Measurements from ENCODE around the gene NBEA. TPM values are rescaled to one million over a fixed set of nuclear protein-coding genes. Genes with fewer than 3 reads are reported as not detected.

Gene NBEA
- total RNA-seq, 3 donors from 2014 or later: 0.19 to 0.58 (median 0.43) TPM

DNA sequence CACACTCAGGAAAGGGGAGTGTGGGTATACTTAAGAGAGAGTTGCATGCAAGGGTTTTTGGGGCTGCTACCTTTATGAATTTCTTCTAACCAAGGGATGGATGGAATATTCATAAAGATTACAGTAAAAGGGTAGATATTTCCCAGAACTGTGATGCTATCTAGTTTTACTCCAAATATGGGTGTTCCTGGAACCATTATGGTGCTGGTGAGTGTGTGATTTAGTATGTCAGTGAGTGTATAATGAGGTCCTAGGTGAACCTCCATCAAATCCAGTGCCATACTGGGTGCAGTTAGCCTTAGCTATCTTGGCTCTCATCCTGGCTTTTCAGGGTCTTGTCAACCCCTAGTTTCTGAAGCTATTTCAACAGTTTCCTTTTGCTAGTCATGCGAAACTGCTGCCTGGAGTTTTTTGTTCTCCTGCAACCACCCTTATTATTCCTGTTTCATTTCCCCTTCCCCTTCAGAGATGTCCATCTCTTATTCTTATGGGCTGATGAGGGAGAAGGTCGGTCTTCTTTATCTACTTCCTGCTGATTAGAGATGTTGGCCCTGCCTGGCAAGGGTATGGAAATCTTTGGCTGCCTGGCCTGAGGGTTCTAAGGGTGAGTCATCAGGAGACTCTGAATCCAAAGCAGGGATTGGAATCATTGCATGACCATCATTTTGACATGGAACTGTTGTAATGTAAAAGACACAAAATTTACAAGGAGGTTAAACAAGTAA is 202.3 kb downstream of the NBEA start:
- no peaks in the 10 kb centered on the region for H3K4me1 Mint-ChIP-seq (ENCODE audit: low read depth)
- DNase-seq (no peak), ATAC-seq (no peak)
- no peaks in the 10 kb centered on the region for H3K9me3 Mint-ChIP-seq
- no peak overlapping the region for H3K4me3 Mint-ChIP-seq
- H3K27me3 Mint-ChIP-seq (ENCODE audit: low read depth): no peaks in the 10 kb centered on the region
- H3K36me3 Mint-ChIP-seq (ENCODE audit: insufficient read depth): no peaks in the 10 kb centered on the region

DNA sequence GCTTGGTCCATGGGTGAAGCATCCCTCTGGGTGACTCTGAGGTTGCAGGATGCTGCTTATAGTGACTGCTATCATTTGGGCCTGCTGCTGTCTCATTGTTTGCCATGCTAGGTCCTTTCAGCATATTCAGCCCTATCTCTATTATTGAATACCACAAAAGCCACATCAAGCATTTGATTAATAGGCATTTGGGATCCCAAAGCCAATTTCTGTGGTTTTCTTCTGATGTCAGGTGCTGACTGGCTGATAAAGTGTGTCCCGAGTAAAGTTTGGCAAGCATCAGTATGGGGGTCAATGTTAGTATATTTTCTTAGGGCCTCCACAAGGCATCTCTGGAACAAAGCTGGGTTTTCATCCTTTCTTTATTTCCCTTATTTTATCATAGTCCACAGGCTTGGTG is 204.6 kb downstream of the NBEA start:
- H3K4me3 Mint-ChIP-seq: no peak overlapping the region
- DNase-seq (no peak), ATAC-seq (no peak)
- H3K36me3 Mint-ChIP-seq (ENCODE audit: insufficient read depth): no peaks in the 10 kb centered on the region
- H3K4me1 Mint-ChIP-seq (ENCODE audit: low read depth): no peaks in the 10 kb centered on the region
- no peaks in the 10 kb centered on the region for H3K27me3 Mint-ChIP-seq (ENCODE audit: low read depth)
- H3K9me3 Mint-ChIP-seq: no peaks in the 10 kb centered on the region

DNA sequence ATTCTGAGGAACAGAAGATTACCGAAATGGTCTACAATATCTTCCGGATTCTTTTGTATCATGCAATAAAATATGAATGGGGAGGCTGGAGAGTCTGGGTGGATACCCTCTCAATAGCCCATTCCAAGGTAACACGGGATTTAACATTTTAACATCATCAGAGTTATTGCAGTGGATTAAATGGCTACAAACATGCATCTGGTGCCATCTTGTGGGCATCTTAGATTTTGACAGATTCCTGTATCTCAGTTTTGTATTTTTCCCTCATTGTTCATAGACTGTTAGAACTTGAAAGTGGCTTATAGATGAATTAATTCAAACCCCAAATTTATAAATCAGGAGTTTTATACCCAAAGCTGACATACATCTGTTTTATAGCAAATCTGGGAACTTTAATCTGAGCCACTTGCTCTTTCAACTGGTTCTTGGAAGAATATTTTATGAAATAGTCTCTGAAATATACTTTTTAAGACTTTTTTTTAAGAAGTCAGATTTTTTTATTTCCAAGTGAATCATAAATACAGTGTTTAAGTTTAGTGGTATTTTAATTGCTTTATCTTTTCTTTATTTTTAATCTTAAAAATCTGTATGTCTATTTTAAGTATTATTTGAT is 215.2 kb downstream of the NBEA start:
- ATAC-seq (peak in 1 of 2 donors; percentile 25), DNase-seq (no peak)
- Mint-ChIP-seq H3K4me3 (no peak overlapping the region), H3K9me3 (no peaks in the 10 kb centered on the region), H3K27me3 (ENCODE audit: low read depth) (no peaks in the 10 kb centered on the region), H3K4me1 (ENCODE audit: low read depth) (peaks cover under 1% of the 10 kb centered on the region), H3K36me3 (ENCODE audit: insufficient read depth) (no peaks in the 10 kb centered on the region)

DNA sequence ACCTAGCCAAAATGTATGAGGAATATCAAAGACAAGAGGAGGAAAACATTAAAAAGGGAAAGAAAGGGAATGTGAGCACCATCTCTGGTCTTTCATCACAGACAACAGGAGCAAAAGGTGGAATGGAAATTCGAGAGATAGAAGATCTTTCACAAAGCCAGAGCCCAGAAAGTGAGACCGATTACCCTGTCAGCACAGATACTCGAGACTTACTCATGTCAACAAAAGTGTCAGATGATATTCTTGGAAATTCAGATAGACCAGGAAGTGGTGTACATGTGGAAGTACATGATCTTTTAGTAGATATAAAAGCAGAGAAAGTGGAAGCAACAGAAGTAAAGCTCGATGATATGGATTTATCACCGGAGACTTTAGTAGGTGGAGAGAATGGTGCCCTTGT is 217.0 kb downstream of the NBEA start:
- no peak for DNase-seq
- ATAC-seq: no peak
- no peaks in the 10 kb centered on the region for H3K36me3 Mint-ChIP-seq (ENCODE audit: insufficient read depth)
- H3K27me3 Mint-ChIP-seq (ENCODE audit: low read depth): no peaks in the 10 kb centered on the region
- no peaks in the 10 kb centered on the region for H3K9me3 Mint-ChIP-seq
- H3K4me3 Mint-ChIP-seq: no peak overlapping the region
- peaks cover 4% of the 10 kb centered on the region for H3K4me1 Mint-ChIP-seq (ENCODE audit: low read depth)

DNA sequence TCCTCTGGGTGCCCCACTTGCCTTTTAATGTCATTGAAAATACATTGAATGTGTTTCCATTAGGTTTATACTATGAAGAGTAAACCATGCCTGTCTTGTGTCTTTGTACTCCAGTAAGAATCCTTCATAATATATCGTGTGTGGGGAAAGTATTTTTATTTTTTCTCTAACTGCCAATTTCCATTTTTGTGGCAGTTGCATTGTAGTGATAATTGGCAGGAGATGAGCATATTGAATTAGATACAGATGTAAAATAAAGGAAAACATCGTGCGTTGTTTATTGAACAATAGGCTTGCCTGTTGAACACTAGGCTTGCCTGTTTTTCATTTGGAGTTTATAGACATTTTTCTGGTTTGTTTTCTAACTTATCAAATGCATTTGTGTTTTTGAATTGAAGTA is 218.8 kb downstream of the NBEA start:
- ATAC-seq: no peak
- Mint-ChIP-seq H3K36me3 (ENCODE audit: insufficient read depth) (no peaks in the 10 kb centered on the region), H3K27me3 (ENCODE audit: low read depth) (no peaks in the 10 kb centered on the region), H3K4me1 (ENCODE audit: low read depth) (peaks cover 4% of the 10 kb centered on the region), H3K4me3 (no peak overlapping the region), H3K9me3 (no peaks in the 10 kb centered on the region)
- no peak for DNase-seq

DNA sequence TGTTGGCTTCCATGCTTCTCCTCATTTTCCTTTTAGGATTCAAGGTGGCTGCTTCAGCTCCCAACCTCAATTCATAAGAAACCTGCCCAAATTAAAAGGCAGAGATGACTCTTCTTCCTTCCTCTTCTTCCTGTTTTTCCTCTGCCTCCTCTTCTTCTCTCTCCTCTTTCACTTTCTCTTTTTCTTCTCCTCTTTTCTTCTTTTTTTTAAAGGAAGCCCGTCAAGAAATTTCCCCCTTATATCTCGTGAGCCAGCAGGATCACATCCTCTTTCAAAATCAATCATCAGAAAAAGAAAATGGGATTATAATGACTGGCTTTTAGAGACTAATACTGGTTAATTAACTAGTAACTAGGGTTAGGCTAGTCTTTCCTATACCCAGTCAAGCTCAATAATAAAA is 220.3 kb downstream of the NBEA start:
- ATAC-seq (no peak), DNase-seq (no peak)
- Mint-ChIP-seq H3K27me3 (ENCODE audit: low read depth) (no peaks in the 10 kb centered on the region), H3K4me3 (peak overlapping the region; percentile 45), H3K4me1 (ENCODE audit: low read depth) (peaks cover 4% of the 10 kb centered on the region), H3K36me3 (ENCODE audit: insufficient read depth) (no peaks in the 10 kb centered on the region), H3K9me3 (no peaks in the 10 kb centered on the region)

DNA sequence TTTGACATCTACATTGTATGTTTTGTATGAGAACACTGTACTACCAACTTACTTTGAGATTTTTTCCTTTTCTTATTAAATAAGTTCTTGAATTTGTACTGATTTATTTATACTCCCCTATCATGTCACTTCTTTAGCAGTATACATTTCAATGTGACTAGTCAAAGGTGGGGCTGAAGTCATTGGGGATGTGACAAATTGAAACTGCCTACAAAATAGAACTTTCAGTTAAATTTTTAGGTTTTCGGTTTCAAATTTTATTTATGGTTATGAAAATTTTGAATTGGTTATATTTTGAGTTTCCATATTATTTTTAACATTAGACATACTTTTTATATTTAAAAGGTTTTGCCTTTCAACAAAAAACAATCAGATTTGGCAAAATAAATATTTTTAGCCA is 221.6 kb downstream of the NBEA start:
- H3K9me3 Mint-ChIP-seq: no peaks in the 10 kb centered on the region
- H3K4me3 Mint-ChIP-seq: no peak overlapping the region
- ATAC-seq (no peak), DNase-seq (no peak)
- no peaks in the 10 kb centered on the region for H3K36me3 Mint-ChIP-seq (ENCODE audit: insufficient read depth)
- H3K27me3 Mint-ChIP-seq (ENCODE audit: low read depth): no peaks in the 10 kb centered on the region
- peaks cover 4% of the 10 kb centered on the region for H3K4me1 Mint-ChIP-seq (ENCODE audit: low read depth)

DNA sequence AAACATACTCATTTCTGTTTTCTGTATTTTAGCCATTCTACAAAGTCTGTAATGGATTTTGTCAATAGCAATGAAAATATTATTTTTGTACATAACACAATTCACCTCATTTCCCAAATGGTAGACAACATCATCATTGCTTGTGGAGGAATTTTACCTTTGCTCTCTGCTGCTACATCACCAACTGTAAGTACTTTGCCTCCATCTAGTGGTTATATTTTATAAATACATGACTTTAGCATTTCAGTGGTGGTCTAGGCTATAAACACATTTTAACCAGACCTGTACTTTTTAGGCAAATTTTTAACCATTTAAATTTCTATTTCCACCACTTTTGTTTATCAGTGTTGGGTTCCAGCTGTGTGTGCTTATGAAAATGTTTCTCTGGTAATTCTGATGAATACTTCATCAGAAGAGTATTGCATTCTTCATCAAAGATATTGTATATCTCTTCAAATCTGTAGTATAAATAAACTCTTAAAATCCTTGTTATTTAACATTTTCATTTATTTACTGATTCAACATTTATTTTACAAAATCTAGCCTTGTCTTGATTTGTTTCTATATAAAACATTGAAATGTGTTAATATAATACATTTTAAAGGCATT is 222.4 kb downstream of the NBEA start:
- no peak for DNase-seq
- peaks cover 4% of the 10 kb centered on the region for H3K4me1 Mint-ChIP-seq (ENCODE audit: low read depth)
- peak; percentile 54 to 62 for ATAC-seq

DNA sequence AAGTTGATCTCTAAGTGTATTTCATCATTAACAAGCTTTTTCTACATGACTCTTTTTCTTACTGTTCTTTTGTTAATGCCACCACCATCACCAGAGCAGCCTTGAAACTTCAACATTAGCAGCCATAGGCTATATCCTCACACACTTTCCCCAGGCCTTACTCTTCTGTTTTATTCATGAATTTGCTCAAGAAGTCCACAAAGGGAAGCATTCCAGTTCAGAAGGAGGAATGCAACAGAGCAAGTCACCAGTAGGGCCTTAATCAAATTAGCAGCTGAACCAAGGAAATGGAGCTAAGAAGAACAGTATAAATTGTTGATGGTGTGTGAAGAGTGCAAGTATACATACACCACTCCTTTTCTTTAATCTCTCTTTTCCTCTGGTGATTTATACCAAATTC is 223.1 kb downstream of the NBEA start:
- no peak for DNase-seq
- no peak overlapping the region for H3K4me3 Mint-ChIP-seq
- peaks cover 4% of the 10 kb centered on the region for H3K4me1 Mint-ChIP-seq (ENCODE audit: low read depth)
- no peaks in the 10 kb centered on the region for H3K27me3 Mint-ChIP-seq (ENCODE audit: low read depth)
- no peak for ATAC-seq
- no peaks in the 10 kb centered on the region for H3K9me3 Mint-ChIP-seq
- no peaks in the 10 kb centered on the region for H3K36me3 Mint-ChIP-seq (ENCODE audit: insufficient read depth)

More for the DNA sequence above, 222.4 kb downstream of the NBEA start:
- Mint-ChIP-seq H3K36me3 (ENCODE audit: insufficient read depth) (no peaks in the 10 kb centered on the region), H3K9me3 (no peaks in the 10 kb centered on the region), H3K27me3 (ENCODE audit: low read depth) (no peaks in the 10 kb centered on the region), H3K4me3 (no peak overlapping the region)

DNA sequence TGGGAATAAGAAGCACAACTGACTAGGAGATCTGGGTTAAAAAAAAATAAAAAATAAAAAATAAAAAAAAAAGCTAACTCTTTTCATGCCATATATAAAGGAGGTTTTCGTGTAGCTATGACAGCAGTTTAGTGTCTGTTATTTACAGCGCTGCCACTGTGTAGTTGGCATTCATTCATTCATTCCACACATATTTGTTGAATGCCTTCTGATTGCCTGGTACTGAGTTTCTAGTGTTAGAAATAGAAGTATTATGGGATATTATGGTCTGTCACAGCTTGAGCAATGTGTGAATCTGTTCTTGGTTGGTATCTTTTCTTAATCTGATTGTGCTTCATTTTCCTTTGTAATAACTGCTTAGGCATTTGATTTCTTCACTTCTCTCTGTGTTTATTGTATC is 237.4 kb downstream of the NBEA start:
- DNase-seq: no peak
- H3K27me3 Mint-ChIP-seq (ENCODE audit: low read depth): no peaks in the 10 kb centered on the region
- H3K4me3 Mint-ChIP-seq: no peak overlapping the region
- H3K36me3 Mint-ChIP-seq (ENCODE audit: insufficient read depth): no peaks in the 10 kb centered on the region
- no peak for ATAC-seq
- no peaks in the 10 kb centered on the region for H3K4me1 Mint-ChIP-seq (ENCODE audit: low read depth)
- H3K9me3 Mint-ChIP-seq: no peaks in the 10 kb centered on the region

DNA sequence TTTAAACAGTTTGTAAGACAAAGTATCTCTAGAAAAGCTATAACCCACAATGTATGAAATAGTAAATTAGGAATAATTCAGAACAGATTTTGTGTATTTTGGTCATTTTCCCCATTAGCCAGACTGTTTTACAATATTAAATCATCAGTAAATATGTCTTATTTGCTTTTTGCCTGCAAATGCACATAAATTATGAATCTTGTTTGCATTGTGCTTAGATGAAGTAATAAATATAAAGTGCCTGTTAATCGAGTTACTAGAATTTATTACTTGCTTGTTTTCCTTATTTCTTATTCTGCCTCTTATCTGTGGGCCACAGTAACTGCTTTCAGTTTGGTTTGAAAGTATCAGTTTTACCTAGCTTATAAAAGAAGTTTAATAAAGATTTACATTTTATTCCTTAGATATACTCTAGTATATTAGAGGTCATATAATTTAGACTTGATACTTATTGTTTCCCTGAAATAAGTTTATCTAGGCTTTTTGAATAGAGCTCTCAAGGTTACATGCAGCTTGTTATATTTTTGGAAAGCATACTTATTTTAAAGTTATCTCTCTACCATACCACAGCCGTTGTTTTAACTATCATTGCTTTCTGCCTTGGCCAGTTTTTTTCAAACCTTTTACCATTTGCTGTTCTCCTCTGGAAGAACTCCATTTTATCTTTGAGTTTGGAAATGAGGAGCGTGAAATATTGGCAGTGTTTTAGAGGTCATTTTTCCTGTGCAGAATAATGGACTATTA is 238.0 kb downstream of the NBEA start:
- DNase-seq (no peak), ATAC-seq (no peak)
- H3K4me3 Mint-ChIP-seq: no peak overlapping the region
- H3K4me1 Mint-ChIP-seq (ENCODE audit: low read depth): no peaks in the 10 kb centered on the region
- no peaks in the 10 kb centered on the region for H3K36me3 Mint-ChIP-seq (ENCODE audit: insufficient read depth)
- no peaks in the 10 kb centered on the region for H3K27me3 Mint-ChIP-seq (ENCODE audit: low read depth)
- no peaks in the 10 kb centered on the region for H3K9me3 Mint-ChIP-seq

DNA sequence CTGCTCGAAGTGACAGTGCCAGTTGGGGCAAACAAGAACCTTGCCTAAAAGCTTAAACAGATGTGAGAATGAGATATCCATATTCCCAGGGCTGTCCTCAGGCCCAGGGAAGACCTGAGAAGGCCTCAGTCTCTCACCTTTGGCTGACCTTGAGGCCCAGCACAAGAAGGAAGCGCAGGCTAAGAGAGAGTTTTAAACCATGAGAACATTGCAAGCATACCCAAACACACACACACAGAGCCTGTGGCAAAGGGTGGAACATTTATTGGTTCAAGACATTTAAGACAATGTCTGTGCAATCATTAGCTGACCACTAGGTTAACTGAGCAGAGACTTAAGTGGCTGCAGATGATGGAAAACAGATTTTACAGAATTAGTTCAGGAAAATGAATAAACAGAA is 248.2 kb downstream of the NBEA start:
- ATAC-seq: no peak
- H3K9me3 Mint-ChIP-seq: no peaks in the 10 kb centered on the region
- no peak overlapping the region for H3K4me3 Mint-ChIP-seq
- H3K36me3 Mint-ChIP-seq (ENCODE audit: insufficient read depth): no peaks in the 10 kb centered on the region
- no peaks in the 10 kb centered on the region for H3K4me1 Mint-ChIP-seq (ENCODE audit: low read depth)
- no peak for DNase-seq
- H3K27me3 Mint-ChIP-seq (ENCODE audit: low read depth): no peaks in the 10 kb centered on the region

DNA sequence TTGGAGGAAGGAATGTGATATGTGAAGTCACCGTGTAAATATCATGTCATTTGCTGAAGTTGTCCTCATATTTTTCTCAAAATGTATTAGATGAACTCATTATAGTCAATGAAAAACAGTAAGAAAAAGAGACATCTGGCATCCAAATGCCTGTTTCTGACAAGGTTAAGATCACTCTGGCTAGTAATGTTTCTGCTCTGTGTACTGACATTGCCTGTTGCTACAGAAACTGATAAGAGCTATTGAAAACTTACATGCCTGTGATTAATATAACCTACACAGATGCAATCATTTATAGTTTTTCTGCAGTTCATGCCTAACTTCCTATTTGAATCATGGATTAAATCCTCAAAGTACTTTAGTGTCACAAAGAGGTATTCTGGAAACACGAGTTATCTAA is 249.8 kb downstream of the NBEA start:
- H3K4me1 Mint-ChIP-seq (ENCODE audit: low read depth): no peaks in the 10 kb centered on the region
- H3K9me3 Mint-ChIP-seq: no peaks in the 10 kb centered on the region
- ATAC-seq (no peak), DNase-seq (no peak)
- no peaks in the 10 kb centered on the region for H3K27me3 Mint-ChIP-seq (ENCODE audit: low read depth)
- no peak overlapping the region for H3K4me3 Mint-ChIP-seq
- H3K36me3 Mint-ChIP-seq (ENCODE audit: insufficient read depth): no peaks in the 10 kb centered on the region

DNA sequence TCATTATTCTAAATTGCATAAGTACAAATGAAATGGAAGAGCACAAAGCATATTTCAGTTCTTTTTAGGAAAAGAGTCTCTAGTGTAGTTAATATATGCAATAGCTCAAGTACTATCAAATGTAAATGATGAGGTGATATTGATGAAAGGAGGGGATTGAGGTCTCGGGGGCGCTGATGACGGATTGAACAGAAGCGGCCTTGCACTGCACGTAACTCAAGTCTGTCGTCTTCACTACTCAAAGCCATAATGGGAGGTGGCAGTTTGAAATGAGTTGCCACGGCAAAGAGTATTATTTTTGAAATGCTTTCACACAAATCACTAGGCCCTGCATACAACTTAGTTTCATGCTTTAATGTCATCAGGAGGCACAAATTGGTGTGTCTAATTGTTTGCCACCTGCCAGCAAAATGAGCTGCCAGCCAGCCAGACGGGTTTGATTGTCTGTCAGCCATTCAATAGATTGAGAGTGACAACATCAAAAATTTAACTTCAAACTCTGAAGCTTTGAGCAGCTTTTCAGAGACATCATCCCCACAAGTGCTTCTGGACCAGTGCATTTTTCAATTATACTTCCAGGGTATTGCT is 256.6 kb downstream of the NBEA start:
- H3K4me1 Mint-ChIP-seq (ENCODE audit: low read depth): no peaks in the 10 kb centered on the region
- no peak for DNase-seq
- H3K27me3 Mint-ChIP-seq (ENCODE audit: low read depth): no peaks in the 10 kb centered on the region
- no peaks in the 10 kb centered on the region for H3K9me3 Mint-ChIP-seq
- no peaks in the 10 kb centered on the region for H3K36me3 Mint-ChIP-seq (ENCODE audit: insufficient read depth)
- H3K4me3 Mint-ChIP-seq: no peak overlapping the region
- no peak for ATAC-seq

Data from activated T-cell treated with anti-CD3 and anti-CD28 coated beads, Interleukin-2, amount 50 U/mL, for 4 hours (primary cell).